ENCODE measurements around the gene PXDC1. TPM values are rescaled to one million over a fixed set of nuclear protein-coding genes. Genes with fewer than 3 reads are reported as not detected.
A peak's percentile ranks its signal among the peaks of the same experiment; 100 is the strongest.
"Not testable (repeated sequence)": the region's sequence is repeated elsewhere in the genome, so short reads cannot be mapped to it uniquely, and the experiment has no call there.

The PXDC1 gene
- total and polyA plus RNA-seq, 5 donors, result 18.9 to 43.9 (median 23.7) TPM

DNA sequence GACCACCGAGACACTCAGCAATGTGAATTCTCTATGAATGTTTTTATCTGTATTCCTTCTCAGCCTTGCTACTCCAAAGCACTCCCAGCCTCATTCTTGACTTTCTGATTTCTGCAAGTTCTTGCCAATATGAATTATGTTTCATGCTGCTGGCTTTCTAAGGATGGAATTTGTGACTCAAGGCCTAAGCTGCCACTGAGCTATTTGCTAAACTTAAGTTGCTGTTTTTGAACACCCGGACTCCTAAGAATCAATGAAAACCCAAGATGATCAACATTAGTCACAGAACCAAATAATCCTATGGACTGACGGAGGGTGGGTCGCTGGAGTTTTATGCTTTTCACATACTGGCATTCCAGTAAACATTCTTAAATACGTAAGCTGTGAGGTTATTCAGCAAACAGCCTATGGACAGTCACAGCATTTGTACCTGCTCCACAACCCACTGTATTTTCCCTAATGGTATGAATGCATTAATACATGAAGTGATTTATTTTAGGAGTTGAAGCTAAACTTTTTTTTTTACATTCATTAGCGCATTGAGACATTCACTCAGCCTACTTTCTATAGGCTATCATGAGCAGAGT is 8.2 kb upstream of the PXDC1 start:
- no peaks in the 10 kb centered on the region for H3K4me1 ChIP-seq (ENCODE audit: control insufficient read depth, insufficient read depth, low read length)
- no peak for ATAC-seq

DNA sequence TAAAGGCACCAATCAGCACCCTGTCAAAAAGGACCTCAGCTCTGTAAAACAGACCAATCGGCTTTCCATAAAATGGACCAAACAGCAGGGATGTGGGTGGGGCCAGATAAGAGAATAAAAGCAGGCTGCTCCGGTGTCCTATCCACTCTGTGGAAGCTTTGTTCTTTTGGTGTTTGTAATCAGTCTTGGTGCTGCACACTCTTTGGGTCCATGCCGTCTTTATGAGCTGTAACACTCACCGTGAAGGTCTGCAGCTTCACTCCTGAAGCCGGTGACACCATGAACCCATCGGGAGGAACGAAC is 7.3 kb upstream of the PXDC1 start:
- no peak overlapping the region for H3K4me3 ChIP-seq (ENCODE audit: low read length)
- ATAC-seq (no peak), DNase-seq (no peak)
- peak overlapping the region; percentile 46 for H3K27ac ChIP-seq (ENCODE audit: low read length)
- 68% methylated on average over 7 of the region's 7 CpGs for WGBS
- H3K27me3 ChIP-seq (ENCODE audit: control insufficient read depth, insufficient read depth), result no peaks in the 10 kb centered on the region
- no peaks in the 10 kb centered on the region for H3K4me1 ChIP-seq (ENCODE audit: control insufficient read depth, insufficient read depth, low read length)
- intact Hi-C loops (cut with DNase I), result loop anchor here in 1 of 4 donors (10.0 kb wide), 1 partner anchor 46 kb away; no protein-coding TSS in a partner anchor
- H3K9me3 ChIP-seq (ENCODE audit: control insufficient read depth, low read length), result no peaks in the 10 kb centered on the region

More for the DNA sequence above, 8.2 kb upstream of the PXDC1 start:
- intact Hi-C loops (cut with DNase I), result loop anchor here in 2 of 4 donors (10.0 kb wide), 2 partner anchors 45 to 65 kb away; no protein-coding TSS in a partner anchor
- Histone ChIP-seq H3K4me3 (ENCODE audit: low read length) (no peak overlapping the region), H3K9me3 (ENCODE audit: control insufficient read depth, low read length) (no peaks in the 10 kb centered on the region), H3K27ac (ENCODE audit: low read length) (no peak overlapping the region), H3K27me3 (ENCODE audit: control insufficient read depth, insufficient read depth) (no peaks in the 10 kb centered on the region)
- WGBS, result 70% methylated on average over 6 of the region's 6 CpGs
- DNase-seq, result no peak

DNA sequence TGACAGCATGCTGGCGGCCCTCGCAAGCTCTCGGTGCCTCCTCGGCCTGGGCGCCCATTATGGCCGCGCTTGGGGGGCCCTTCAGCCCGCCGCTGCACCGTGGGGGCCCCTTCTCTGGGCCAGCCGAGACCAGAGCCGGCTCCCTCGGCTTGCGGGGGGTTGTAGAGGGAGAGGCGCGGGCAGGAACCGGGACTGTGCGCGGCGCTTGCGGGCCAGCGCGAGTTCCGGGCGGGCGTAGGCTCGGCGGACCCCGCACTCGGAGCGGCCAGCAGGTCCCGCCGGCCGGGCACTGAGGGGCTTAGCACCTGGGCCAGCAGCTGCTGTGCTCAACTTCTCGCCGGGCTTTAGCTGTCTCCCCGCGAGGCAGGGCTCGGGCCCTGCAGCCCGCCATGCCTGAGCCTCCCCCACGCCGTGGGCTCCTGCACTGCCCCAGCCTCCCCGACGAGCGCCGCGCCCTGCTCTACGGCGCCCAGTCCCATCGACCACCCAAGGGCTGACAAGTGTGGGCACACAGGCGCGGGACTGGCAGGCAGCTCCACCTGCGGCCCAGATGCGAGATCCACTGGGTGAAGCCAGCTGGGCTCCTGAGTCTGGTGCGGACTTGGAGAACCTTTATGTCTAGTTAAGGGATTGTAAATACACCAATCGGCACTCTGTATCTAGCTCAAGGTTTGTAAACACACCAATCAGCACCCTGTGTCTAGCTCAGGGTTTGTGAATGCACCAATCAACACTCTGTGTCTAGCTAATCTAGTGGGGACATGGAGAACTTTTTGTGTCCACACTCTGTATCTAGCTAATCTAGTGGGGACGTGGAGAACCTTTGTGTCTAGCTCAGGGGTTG is 6.7 kb upstream of the PXDC1 start:
- not testable (repeated sequence) for H3K27ac ChIP-seq (ENCODE audit: low read length); H3K27me3 ChIP-seq (ENCODE audit: control insufficient read depth, insufficient read depth); H3K9me3 ChIP-seq (ENCODE audit: control insufficient read depth, low read length); DNase-seq; H3K4me1 ChIP-seq (ENCODE audit: control insufficient read depth, insufficient read depth, low read length); H3K4me3 ChIP-seq (ENCODE audit: low read length); ATAC-seq
- intact Hi-C loops (cut with DNase I), result loop anchor here in 1 of 4 donors (10.0 kb wide), 1 partner anchor 47 kb away; no protein-coding TSS in a partner anchor
- 98% methylated on average over 57 of the region's 57 CpGs for WGBS

DNA sequence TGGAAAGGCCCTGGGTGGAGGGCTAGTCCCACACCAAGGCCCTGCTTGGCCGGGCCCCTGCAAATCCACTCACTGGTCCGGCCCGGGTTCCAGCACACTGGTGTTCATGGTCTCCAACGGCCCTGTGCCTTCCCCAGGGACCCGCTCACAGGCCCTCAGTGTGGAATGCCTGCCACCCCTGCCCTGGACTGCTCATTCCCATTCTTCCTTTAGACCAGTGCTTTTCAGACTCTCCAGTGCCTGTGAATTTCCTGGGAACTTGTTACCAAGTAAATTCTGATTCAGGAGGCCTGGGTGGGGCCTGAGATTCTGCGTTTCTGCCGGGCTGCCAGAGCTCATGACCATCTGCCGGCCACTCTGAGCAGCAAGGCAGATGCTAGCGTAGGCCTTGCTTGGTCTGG is 5.7 kb upstream of the PXDC1 start:
- Histone ChIP-seq H3K27me3 (ENCODE audit: control insufficient read depth, insufficient read depth) (no peaks in the 10 kb centered on the region), H3K4me1 (ENCODE audit: control insufficient read depth, insufficient read depth, low read length) (peaks cover 3% of the 10 kb centered on the region), H3K27ac (ENCODE audit: low read length) (no peak overlapping the region), H3K9me3 (ENCODE audit: control insufficient read depth, low read length) (no peaks in the 10 kb centered on the region), H3K4me3 (ENCODE audit: low read length) (no peak overlapping the region)
- ATAC-seq (no peak), DNase-seq (no peak)
- intact Hi-C loops (cut with DNase I), result loop anchor here in 1 of 4 donors (10.0 kb wide), 1 partner anchor 48 kb away; no protein-coding TSS in a partner anchor
- WGBS, result 88% methylated on average over 9 of the region's 9 CpGs

DNA sequence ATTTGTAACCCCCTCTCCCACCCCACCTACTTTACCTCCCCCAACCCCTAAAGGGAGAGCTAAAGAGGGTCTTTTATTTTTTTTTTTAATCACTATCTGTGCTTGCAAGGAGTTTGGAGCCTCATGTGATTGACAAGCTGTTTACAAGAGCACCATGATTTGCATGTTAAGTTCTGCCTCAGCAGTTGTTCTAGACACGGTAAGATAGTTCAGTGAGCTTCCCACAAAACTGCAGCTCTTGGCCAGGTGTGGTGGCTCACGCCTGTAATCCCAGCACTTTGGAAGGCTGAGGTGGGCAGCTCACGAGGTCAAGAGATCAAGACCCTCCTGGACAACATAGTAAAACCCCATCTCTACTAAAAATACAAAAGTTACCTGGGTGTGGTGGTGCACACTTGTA is 5.0 kb upstream of the PXDC1 start:
- peaks cover 3% of the 10 kb centered on the region for H3K4me1 ChIP-seq (ENCODE audit: control insufficient read depth, insufficient read depth, low read length)
- H3K9me3 ChIP-seq (ENCODE audit: control insufficient read depth, low read length), result no peaks in the 10 kb centered on the region
- WGBS, result 79% methylated on average over 3 of the region's 3 CpGs
- no peak overlapping the region for H3K4me3 ChIP-seq (ENCODE audit: low read length)
- no peaks in the 10 kb centered on the region for H3K27me3 ChIP-seq (ENCODE audit: control insufficient read depth, insufficient read depth)
- intact Hi-C loops (cut with DNase I), result loop anchor here in 1 of 4 donors (10.0 kb wide), 1 partner anchor 48 kb away; no protein-coding TSS in a partner anchor
- ATAC-seq (no peak), DNase-seq (no peak)
- H3K27ac ChIP-seq (ENCODE audit: low read length), result no peak overlapping the region

- Histone ChIP-seq H3K27ac (ENCODE audit: low read length) (no peak overlapping the region), H3K4me1 (ENCODE audit: control insufficient read depth, insufficient read depth, low read length) (peaks cover 3% of the 10 kb centered on the region), H3K27me3 (ENCODE audit: control insufficient read depth, insufficient read depth) (no peaks in the 10 kb centered on the region), H3K4me3 (ENCODE audit: low read length) (no peak overlapping the region), H3K9me3 (ENCODE audit: control insufficient read depth, low read length) (no peaks in the 10 kb centered on the region)
- DNase-seq (no peak), ATAC-seq (no peak)
- WGBS, result 66% methylated on average over 11 of the region's 11 CpGs
- intact Hi-C loops (cut with DNase I), result loop anchor here in 1 of 4 donors (10.0 kb wide), 1 partner anchor 49 kb away; no protein-coding TSS in a partner anchor
Measured at GRCh38 chr6:3755637-3756545, 4.4 kb upstream of the PXDC1 start.

DNA sequence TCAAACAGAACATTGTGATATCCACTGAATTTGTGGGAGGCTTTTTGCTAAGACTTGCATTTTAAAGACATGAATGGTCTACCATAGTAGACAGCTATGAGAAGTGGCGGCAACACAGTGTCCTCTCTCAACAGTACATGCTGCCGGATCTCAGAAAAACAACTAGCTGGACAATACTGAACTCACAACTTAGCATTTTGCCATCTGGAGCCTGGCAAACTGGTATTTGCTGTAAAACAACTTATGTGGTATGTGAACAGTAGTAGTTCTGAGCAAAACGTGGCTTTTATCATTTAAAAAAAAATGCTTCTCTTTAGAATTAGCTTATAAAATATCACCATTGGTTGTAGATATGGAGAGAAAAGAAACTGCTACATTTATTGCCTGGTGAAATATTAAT is 3.3 kb upstream of the PXDC1 start:
- Histone ChIP-seq H3K27ac (ENCODE audit: low read length) (no peak overlapping the region), H3K9me3 (ENCODE audit: control insufficient read depth, low read length) (no peaks in the 10 kb centered on the region), H3K27me3 (ENCODE audit: control insufficient read depth, insufficient read depth) (no peaks in the 10 kb centered on the region), H3K4me1 (ENCODE audit: control insufficient read depth, insufficient read depth, low read length) (peaks cover 3% of the 10 kb centered on the region), H3K4me3 (ENCODE audit: low read length) (no peak overlapping the region)
- 81% methylated on average over 3 of the region's 3 CpGs for WGBS
- no peak for DNase-seq
- no peak for ATAC-seq
- intact Hi-C loops (cut with DNase I), result loop anchor here in 1 of 4 donors (10.0 kb wide), 1 partner anchor 50 kb away; no protein-coding TSS in a partner anchor

DNA sequence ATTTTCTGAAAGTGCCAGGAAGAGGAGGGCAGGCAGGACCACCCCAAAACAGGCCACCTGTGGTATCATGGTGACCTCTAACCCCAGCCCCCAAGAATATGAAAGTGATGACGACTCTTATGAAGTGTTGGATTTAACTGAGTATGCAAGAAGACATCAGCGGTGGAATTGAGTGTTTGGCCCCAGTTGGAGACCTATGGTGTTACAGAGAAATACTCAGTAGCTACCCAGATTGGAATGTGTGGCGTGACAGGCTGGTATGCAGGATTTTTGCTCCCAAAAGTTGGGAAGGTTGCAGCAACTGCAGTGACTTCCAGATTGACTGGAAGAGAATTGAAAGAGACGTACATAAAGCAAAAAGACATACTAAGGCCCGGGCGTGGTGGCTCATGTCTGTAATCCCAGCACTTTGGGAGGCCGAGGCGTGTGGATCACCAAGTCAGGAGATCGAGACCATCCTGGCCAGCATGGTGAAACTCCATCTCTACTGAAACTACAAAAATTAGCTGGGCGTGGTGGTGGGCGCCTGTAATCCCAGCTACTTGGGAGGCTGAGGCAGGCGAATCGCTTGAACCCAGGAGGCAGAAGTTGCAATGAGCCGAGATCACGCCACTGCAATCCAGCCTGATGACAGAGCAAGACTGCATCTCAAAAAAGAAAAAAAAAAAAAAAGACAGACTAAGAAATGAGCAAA is 2.7 kb upstream of the PXDC1 start:
- intact Hi-C loops (cut with DNase I), result loop anchor here in 1 of 4 donors (10.0 kb wide), 1 partner anchor 51 kb away; no protein-coding TSS in a partner anchor
- H3K27ac ChIP-seq (ENCODE audit: low read length); H3K27me3 ChIP-seq (ENCODE audit: control insufficient read depth, insufficient read depth); H3K4me3 ChIP-seq (ENCODE audit: low read length); H3K9me3 ChIP-seq (ENCODE audit: control insufficient read depth, low read length); ATAC-seq; H3K4me1 ChIP-seq (ENCODE audit: control insufficient read depth, insufficient read depth, low read length); DNase-seq: not testable (repeated sequence)
- 92% methylated on average over 15 of the region's 15 CpGs for WGBS

- DNase-seq, result no peak
- intact Hi-C loops (cut with DNase I), result loop anchor here in 1 of 4 donors (10.0 kb wide), 1 partner anchor 51 kb away; no protein-coding TSS in a partner anchor
- ATAC-seq, result no peak
- H3K27ac ChIP-seq (ENCODE audit: low read length), result no peak overlapping the region
- H3K4me3 ChIP-seq (ENCODE audit: low read length), result no peak overlapping the region
- WGBS, result 78% methylated on average over 10 of the region's 10 CpGs
- no peaks in the 10 kb centered on the region for H3K27me3 ChIP-seq (ENCODE audit: control insufficient read depth, insufficient read depth)
- no peaks in the 10 kb centered on the region for H3K9me3 ChIP-seq (ENCODE audit: control insufficient read depth, low read length)
- H3K4me1 ChIP-seq (ENCODE audit: control insufficient read depth, insufficient read depth, low read length), result peaks cover 3% of the 10 kb centered on the region
Measured at GRCh38 chr6:3753228-3753835, 1.8 kb upstream of the PXDC1 start.
